Measurements from ENCODE around the gene CSF1R. TPM values are rescaled to one million over a fixed set of nuclear protein-coding genes. Genes with fewer than 3 reads are reported as not detected.

Gene CSF1R
- polyA plus RNA-seq, 1 donor from 2014 or later: not detected

DNA sequence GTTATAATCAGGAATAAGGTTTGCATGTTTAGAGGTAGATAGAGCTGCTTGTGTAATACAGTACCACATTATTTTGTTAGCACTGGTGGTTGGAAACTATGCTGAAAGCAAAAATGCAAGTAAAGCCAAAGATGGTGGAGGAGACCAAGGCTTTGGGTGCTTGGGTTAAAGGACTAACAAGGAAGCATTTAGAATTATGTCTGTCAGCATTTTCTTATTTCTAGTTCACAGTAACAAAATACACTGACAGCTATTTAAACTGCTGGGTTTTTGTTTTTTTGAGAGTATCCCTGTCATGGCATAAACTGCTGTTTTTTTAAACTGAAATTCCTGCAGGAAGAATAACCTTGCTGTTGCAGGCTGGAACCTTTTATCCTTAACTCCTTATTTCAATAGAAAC is 79.3 kb downstream of the CSF1R start:
- Histone ChIP-seq H3K9me3 (ENCODE audit: low read length) (no peaks in the 10 kb centered on the region), H4K20me1 (ENCODE audit: insufficient read depth) (no peaks in the 10 kb centered on the region), H3K27ac (ENCODE audit: low read length) (no peak overlapping the region), H3K27me3 (ENCODE audit: insufficient read depth, low read depth, low read length) (no peaks in the 10 kb centered on the region), H3K36me3 (ENCODE audit: insufficient read depth, low read length) (peaks cover 9% of the 10 kb centered on the region), H3K9me2 (ENCODE audit: insufficient read depth, low read length) (no peaks in the 10 kb centered on the region), H3K4me2 (ENCODE audit: low read length) (no peak overlapping the region), H3K79me2 (replicated peaks; ENCODE audit: insufficient read depth, low read length) (peaks cover 18% of the 10 kb centered on the region), H3F3A (ENCODE audit: insufficient read depth, low read length, poor library complexity, severe bottlenecking) (no peaks in the 10 kb centered on the region), H2AFZ (ENCODE audit: low read depth, low read length) (no peak overlapping the region), H3K9ac (ENCODE audit: low read length) (no peak overlapping the region), H3K4me3 (ENCODE audit: low read length) (no peak overlapping the region)
- TF ChIP-seq, protein P1, sequence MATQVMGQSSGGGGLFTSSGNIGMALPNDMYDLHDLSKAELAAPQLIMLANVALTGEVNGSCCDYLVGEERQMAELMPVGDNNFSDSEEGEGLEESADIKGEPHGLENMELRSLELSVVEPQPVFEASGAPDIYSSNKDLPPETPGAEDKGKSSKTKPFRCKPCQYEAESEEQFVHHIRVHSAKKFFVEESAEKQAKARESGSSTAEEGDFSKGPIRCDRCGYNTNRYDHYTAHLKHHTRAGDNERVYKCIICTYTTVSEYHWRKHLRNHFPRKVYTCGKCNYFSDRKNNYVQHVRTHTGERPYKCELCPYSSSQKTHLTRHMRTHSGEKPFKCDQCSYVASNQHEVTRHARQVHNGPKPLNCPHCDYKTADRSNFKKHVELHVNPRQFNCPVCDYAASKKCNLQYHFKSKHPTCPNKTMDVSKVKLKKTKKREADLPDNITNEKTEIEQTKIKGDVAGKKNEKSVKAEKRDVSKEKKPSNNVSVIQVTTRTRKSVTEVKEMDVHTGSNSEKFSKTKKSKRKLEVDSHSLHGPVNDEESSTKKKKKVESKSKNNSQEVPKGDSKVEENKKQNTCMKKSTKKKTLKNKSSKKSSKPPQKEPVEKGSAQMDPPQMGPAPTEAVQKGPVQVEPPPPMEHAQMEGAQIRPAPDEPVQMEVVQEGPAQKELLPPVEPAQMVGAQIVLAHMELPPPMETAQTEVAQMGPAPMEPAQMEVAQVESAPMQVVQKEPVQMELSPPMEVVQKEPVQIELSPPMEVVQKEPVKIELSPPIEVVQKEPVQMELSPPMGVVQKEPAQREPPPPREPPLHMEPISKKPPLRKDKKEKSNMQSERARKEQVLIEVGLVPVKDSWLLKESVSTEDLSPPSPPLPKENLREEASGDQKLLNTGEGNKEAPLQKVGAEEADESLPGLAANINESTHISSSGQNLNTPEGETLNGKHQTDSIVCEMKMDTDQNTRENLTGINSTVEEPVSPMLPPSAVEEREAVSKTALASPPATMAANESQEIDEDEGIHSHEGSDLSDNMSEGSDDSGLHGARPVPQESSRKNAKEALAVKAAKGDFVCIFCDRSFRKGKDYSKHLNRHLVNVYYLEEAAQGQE (IDR thresholded peaks at IDR 0.05; ENCODE audit: borderline replicate concordance): no peak
- no peak for TF ChIP-seq EP300 (conservative IDR thresholded peaks at IDR 0.05; ENCODE audit: poor library complexity, severe bottlenecking)
- no peak for TF ChIP-seq TAF1 (IDR thresholded peaks at IDR 0.05; ENCODE audit: low read depth)
- TF ChIP-seq MXI1 (conservative IDR thresholded peaks at IDR 0.05; ENCODE audit: poor library complexity, severe bottlenecking): no peak
- TF ChIP-seq EZH2 (IDR thresholded peaks at IDR 0.05; ENCODE audit: borderline replicate concordance, insufficient read depth, low read length, poor library complexity, severe bottlenecking): no peak
- no peak for TF ChIP-seq SMC3 (conservative IDR thresholded peaks at IDR 0.05; ENCODE audit: poor library complexity)
- no peak for TF ChIP-seq POLR2AphosphoS5 (IDR thresholded peaks at IDR 0.05)
- no peak for TF ChIP-seq RAD21 (conservative IDR thresholded peaks at IDR 0.05)
- TF ChIP-seq, protein P2, sequence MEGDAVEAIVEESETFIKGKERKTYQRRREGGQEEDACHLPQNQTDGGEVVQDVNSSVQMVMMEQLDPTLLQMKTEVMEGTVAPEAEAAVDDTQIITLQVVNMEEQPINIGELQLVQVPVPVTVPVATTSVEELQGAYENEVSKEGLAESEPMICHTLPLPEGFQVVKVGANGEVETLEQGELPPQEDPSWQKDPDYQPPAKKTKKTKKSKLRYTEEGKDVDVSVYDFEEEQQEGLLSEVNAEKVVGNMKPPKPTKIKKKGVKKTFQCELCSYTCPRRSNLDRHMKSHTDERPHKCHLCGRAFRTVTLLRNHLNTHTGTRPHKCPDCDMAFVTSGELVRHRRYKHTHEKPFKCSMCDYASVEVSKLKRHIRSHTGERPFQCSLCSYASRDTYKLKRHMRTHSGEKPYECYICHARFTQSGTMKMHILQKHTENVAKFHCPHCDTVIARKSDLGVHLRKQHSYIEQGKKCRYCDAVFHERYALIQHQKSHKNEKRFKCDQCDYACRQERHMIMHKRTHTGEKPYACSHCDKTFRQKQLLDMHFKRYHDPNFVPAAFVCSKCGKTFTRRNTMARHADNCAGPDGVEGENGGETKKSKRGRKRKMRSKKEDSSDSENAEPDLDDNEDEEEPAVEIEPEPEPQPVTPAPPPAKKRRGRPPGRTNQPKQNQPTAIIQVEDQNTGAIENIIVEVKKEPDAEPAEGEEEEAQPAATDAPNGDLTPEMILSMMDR (IDR thresholded peaks at IDR 0.05; ENCODE audit: poor library complexity, severe bottlenecking): no peak

DNA sequence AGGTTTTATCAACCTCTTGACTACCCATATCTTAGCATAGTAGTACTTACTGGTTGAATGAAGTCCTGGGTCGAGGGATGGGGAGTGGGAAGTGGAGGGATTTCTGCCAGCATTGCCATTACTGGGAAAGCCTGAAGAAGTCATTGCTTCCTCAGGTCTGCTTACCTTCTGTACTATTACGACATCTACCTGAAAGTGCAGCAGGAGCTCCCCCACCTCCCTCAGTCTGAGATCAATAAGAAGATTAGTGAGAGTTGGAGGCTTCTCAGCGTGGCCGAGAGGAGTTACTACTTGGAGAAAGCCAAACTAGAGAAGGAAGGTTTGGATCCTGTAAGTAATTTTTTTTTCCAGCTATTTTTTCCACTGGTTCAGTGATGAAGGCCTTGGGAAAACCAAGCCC is 80.0 kb downstream of the CSF1R start:
- Histone ChIP-seq H4K20me1 (ENCODE audit: insufficient read depth) (no peaks in the 10 kb centered on the region), H3F3A (ENCODE audit: insufficient read depth, low read length, poor library complexity, severe bottlenecking) (no peaks in the 10 kb centered on the region), H3K9me3 (ENCODE audit: low read length) (no peaks in the 10 kb centered on the region), H3K4me2 (ENCODE audit: low read length) (no peak overlapping the region), H3K9me2 (ENCODE audit: insufficient read depth, low read length) (no peaks in the 10 kb centered on the region), H3K36me3 (ENCODE audit: insufficient read depth, low read length) (peaks cover 7% of the 10 kb centered on the region), H3K27ac (ENCODE audit: low read length) (no peak overlapping the region), H3K4me3 (ENCODE audit: low read length) (no peak overlapping the region), H3K79me2 (replicated peaks; ENCODE audit: insufficient read depth, low read length) (peaks cover 26% of the 10 kb centered on the region), H3K9ac (ENCODE audit: low read length) (no peak overlapping the region), H3K27me3 (ENCODE audit: insufficient read depth, low read depth, low read length) (no peaks in the 10 kb centered on the region), H2AFZ (ENCODE audit: low read depth, low read length) (no peak overlapping the region)
- no peak for TF ChIP-seq MXI1 (conservative IDR thresholded peaks at IDR 0.05; ENCODE audit: poor library complexity, severe bottlenecking)
- TF ChIP-seq, protein P2 (IDR thresholded peaks at IDR 0.05; ENCODE audit: poor library complexity, severe bottlenecking): no peak
- no peak for TF ChIP-seq SMC3 (conservative IDR thresholded peaks at IDR 0.05; ENCODE audit: poor library complexity)
- TF ChIP-seq TAF1 (IDR thresholded peaks at IDR 0.05; ENCODE audit: low read depth): no peak
- no peak for TF ChIP-seq POLR2AphosphoS5 (IDR thresholded peaks at IDR 0.05)
- TF ChIP-seq EP300 (conservative IDR thresholded peaks at IDR 0.05; ENCODE audit: poor library complexity, severe bottlenecking): no peak
- no peak for TF ChIP-seq EZH2 (IDR thresholded peaks at IDR 0.05; ENCODE audit: borderline replicate concordance, insufficient read depth, low read length, poor library complexity, severe bottlenecking)
- TF ChIP-seq RAD21 (conservative IDR thresholded peaks at IDR 0.05): no peak
- TF ChIP-seq, protein P1 (IDR thresholded peaks at IDR 0.05; ENCODE audit: borderline replicate concordance): no peak

Data from neural cell (in vitro differentiated cells).